Measurements from ENCODE around the gene TMEM176B.
A peak's percentile ranks its signal among the peaks of the same experiment; 100 is the strongest.

TMEM176B gene

DNA sequence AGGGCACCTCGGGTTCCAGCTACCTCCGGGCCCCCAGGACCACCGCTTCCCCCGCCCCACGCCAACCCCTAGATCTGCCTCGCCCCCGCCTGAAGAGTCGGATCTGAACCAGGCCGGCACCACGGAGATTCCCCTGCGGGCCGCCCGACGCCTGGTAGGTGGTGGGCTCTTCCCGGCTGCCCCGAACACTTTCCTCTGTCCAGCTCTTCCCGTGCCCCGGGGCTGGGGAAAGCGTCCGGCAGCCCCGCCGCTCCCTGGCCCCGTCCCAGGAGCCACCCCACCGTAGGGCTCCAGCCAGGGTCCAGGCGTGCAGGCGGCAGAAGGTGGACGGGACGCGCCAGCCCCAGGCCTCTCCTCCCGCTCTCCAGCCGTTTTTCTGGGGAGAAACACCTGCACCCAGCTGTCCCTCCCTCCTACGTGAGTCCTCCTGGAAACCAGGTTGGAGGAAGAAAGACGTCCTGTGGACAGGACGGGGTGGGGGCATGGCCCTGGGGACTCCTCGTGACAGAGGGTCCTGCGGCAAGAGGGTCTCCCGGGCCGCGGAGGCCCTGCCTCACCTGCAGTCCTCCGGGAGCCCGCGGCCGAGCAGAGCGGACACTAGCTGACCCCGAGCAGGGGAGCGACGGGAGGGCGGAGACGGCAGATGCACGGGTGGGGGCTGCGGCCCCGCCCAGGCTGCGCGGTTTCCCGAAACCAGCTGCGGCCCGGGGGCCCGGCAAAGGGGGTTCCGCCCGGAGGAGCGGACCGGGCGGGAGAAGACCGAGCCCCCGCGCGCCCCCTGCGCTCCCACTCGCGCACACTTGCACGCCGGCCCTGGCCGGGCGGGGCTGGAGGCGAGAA lies at the start of gene TMEM176B:
TMEM176B (minus strand) TSS at position 624 of the 840 bp plus-strand sequence. CDS start 3,795 bp downstream, outside the sequence.
- peak; percentile 65 for DNase-seq

DNA sequence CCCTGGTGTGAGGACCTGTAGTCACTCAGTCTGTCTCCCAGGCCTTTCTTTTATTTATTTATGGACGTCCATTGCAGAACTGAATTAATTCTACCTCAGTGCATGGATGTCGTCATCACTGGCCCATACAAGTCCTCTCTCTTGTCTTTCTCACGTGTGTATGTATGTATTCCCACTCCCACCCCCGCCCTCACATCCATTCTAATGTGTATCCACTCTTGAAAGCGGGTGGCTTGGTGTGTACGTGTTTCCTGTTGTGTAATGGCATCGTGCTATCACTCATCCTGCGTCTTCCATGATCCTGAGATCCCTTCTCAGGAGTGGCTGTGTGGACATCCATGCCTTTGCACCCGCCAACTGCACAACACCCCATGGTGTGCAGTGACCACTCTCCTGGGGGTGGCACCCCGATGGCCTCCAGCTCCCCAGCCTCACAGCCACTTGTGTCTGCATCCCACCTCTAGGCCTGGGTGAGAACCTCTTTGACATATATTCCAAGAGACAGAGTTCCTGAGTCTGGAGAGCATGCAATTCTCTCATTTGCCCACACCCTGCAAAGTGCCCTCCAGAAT lies 49.1 kb upstream of the TMEM176B start:
- no peak for DNase-seq

DNA sequence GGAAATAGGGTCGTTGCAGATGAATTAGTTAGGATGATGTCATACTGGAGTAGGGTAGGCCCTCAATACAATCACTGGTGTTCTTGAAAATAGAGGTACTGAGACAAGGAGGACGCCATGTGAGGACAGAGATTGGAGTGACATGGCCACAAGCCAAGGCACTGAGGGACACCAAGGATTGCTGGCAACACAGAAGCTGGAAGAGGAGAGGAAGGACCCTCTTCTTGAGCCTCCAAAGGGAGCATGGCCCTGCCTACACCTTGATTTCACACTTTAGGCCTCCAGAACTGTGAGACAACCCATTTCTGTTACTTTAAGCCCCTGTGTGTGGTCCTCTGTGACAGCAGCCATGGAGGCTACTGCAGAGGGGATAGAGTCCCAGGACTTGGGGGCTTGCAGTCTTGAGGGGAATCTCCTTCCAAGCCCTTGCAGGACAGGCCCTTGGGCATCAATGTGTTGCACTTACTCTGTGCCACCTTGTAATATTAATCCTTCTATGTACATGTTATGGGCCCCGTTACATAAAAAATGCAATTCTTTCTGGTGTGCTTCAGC lies 48.5 kb upstream of the TMEM176B start:
- no peak for DNase-seq

DNA sequence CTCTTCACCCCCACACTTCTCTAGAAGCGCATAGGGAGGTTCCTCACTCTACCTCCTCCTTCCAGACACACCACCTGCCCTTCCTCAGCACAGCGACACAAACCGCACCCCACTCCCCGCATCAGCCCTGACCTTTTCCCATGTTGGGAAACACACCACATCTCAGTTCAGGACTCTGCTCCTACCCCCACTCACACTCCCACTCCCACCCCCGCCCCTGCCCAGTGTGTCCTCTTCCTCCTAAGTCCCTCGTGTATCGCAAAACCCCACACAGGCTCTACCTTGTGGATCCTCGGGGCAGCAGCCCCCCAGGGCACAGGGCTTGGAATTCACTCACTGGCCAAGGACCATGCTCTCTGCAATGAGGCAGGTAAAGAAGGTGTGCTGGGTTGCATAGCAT lies 47.9 kb upstream of the TMEM176B start:
- DNase-seq = no peak

DNA sequence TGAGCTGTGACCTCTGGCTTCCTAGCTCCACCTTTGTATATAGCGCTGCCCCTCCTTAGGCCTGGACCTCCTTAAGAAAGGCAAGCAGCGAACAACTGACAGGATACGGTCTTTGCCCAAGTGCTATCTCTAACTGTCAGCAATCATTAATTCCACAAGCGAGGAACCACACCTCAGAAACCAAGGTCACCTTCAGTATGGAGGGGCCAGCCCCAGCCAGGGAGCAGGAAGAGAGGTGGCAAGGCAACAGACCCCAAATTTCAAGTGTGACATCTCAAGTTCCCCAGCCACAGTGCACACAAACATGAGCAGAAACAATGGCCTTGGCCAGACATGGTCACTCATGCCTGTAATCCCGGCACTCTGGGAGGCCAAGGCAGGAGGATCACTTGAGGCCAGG lies 47.4 kb upstream of the TMEM176B start:
- DNase-seq = no peak

DNA sequence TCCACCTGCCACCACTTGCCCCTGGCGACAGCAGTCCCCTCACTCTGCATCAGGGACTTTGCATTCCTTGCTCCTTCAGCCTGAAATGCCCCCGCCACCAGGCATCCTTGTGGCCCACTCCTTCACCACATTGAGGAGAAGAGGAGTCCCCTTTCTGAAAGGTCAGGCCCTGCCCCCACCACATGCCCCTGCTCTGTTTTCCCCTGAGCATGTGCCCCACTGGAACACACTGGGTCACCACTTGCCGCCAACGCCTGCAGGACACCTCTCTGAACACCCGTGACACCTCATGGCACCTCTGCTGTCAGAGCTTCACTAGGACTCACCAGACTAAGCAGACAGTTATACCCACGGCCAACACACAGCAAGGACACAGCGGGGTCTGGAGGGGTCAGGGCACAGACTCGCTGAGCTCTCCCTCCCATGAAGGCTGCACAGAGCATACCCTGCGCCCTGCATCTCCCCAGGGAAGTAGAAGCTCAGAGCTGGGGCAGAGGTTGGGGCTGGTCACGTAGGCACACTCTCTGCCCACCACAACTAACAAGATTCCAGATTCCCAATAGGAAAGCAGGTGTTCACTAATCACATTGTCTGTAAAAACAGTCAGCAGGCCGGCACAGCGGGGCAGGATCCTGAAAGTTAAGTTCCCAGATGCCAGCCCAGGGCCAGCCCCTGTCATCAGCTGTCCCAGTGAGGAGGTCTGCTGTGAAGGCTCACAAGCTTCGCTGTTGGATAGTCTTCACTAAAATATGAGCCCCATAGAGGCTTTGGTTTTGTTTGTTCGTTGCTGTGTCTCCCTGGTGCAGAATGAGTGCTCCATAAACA lies 46.3 kb upstream of the TMEM176B start:
- DNase-seq = no peak

DNA sequence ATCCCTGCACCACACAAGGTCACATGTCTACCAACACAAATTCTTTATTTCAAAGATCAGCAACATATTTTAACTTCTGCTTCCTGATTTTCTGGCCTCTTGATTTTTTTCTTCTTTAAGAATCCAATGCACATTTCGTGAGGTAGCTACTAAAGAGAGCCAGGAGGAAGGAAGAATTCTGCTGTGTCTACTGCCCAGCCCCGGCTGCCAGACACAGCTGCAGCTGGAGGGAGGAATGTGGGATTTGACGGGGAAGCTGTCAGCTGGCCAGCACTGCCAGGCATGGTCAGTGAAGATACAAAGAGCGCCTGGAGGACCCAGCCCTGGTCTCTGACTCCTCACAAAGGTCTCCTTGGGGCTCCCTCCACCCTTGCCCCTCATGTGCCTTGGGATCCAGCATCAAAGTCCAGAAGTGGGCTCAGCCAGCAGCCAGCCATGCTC lies 45.3 kb upstream of the TMEM176B start:
- DNase-seq = peak; percentile 47

DNA sequence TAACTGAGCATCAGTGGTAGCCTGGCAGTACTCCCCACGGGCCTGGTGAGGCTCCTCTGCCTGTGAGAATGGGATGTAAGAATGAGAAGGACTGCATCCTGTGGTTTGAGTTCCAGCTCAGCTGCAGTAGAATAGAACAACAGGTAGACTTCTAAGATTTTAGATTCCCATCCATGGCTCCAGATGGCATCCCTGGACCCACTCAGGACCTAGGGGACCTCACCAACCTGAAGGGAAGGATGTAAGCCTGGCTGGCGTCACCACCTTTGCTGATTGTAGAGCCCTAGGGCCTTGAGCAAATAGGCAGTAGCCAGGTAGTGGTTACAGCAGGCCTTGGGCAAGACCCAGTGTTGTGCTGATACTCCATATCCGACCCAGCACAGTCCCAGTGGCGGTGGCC lies 42.6 kb upstream of the TMEM176B start:
- no peak for DNase-seq

DNA sequence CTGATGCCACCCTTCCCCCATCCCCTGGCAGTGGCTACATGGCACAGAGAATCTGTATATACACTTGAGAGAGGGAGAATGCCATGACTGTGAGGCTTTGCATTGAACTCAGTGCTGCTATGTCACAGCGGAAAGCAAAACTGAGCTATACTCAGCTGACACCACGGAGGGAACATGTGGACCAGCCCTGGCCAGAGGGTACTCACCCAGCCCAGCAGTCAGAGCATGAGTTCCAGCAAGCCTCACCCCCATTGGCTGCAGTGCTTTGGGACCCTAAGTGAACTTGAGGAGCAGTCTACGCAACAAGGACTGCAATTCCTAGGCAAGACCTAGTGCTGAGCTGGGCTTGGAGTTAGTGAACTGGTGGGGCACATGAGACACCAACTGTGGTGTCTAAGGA lies 41.9 kb upstream of the TMEM176B start:
- DNase-seq = no peak

DNA sequence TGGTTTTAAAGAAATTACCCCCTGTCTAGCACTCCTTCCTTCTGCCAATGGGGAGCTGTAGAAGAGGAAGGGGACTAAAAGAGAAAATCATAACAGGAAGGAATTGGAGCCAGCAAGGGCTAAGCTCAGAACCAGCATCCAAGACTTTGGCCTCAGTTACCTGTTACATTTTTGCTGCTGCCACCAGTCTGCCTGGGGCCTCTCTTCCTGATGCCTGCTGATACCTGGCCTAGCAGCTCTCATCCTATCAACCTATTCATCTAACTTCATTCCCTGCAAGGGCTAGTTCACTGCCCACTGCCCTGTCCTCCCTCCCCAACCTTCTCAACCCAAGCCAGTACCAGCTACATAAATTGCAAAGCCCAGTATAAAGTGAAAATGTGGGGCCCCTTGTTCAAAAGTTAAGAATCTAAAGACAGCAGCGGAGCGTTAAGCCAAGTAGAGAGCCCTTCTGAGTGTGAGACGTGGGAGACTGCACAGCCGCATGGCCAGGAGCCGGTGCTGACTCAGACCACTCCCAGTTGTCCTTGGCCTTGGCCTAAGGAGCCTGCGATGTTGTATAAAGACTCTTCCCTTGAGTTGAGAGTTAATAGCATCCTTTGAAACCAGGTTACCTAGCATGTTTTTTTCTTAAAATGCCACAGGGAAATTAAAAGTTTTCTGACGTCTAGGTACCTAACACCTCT lies 38.9 kb upstream of the TMEM176B start:
- no peak for DNase-seq

DNA sequence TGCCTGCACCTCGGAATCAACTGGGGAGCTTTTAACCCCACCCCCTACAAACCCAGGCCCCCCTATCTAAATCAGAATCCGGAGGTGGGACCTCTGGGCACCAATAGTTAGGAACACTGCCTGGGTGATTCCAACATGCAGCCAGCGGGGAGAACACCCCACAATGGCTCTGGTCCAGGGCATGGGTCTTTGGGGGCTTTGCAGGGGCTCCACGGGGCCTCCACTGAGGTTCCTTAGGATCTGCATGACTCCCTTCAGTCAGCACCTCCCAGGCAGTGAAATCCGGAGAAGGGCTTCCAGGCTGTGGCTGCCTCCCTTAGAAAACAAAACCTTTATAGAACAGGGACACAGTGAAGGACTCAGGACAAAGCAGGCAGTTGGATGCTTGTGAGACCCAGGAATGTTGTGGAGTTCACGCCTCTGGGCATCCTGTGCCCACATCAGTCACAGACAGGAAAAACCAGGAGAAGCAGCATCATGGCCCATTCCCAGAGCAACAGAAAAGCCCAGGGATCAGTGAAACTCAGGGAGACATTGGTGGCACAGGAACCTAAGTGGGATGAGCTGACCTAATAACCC lies 35.6 kb upstream of the TMEM176B start:
- no peak for DNase-seq

DNA sequence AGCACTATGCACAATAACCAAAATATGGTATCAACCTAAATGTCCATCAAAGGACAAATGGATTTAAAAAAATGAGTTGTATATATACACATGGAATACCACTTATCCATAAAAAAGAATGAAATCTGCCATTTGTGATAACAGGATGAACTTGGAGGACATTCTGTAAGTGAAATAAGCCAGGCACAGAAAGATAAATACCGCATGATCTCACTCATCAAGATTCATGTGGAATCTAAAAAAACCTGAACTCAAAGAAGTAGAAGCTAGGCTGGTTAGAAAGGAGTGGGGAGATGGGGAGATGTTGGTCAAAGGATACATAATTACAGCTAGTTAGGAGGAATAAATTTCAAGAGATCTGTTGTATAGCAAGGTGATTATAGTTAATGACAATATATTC lies 34.9 kb upstream of the TMEM176B start:
- no peak for DNase-seq

DNA sequence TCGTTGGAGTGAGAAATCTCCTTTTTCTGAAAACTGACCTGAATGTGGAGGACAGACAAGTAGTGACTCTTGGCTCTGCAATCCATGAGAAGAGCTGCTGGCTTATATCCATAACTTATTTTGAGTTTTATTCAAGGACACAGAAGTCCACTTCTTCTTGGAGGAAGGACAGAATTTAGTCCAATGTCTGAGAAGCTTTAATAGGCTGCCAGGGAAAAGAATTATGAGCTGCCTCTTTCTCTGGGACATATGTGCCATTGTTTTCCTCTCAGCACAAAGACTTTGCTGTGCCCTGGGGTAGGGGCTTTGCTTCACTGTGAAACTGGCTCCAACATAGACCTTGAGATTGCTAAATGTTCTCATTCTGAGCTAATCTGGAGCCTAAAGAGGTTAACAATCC lies 31.7 kb upstream of the TMEM176B start:
- DNase-seq = no peak

DNA sequence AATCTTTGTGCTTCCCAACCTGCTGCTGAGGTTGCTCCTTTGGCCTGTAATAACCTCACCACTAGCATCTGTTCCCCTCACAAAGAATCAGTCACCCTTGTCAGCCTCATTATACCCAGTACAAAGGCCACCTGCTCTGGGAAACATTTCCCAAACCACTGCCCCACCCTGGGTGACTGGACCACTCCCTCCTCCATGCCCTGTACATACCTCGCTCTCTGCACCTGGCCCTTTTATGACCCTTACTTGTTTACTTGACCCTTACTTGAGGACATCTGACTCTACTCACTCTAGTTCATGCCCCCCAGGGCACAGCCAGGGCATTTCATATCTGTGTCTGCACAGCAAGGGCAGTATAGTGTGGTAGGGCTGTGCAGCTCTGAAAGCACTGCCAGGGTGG lies 30.8 kb upstream of the TMEM176B start:
- peak; percentile 25 for DNase-seq

DNA sequence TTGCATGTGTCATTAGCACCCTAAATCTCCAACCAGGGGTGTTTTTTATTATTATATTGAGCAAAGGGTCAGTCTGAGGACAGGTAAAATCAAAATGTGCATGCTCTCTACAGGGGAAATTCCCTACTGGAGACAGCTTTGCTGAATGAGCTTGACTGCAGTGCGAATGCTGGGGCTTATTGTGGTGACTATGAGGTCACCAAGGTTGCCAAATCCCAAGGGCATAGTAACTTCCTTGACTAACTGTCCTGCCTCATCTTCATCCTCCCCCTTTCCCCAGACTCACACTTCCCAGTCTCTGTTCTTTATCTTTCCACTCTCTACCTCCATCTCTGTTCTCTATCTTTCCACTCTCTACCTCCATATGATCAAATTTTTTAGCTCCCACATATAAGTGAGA lies 29.3 kb upstream of the TMEM176B start:
- DNase-seq = no peak

DNA sequence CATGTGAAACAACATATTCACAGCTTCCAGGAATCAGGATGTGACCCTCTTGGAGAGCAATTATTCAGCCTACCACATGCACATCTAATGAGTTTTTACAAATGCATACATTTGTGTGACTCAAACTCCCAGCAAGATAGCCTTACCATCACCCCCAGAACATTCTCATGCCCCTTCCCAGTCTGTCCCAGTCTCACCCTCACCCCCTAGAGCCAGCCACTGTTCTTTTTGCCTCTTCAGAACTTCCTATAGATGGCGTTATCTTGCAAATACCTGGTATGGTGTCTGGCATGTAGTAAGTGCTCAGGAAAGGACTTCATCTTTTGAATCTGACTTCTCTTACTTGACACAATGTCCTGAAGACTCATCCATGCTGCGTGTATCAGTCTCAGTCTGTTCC lies 28.2 kb upstream of the TMEM176B start:
- no peak for DNase-seq

DNA sequence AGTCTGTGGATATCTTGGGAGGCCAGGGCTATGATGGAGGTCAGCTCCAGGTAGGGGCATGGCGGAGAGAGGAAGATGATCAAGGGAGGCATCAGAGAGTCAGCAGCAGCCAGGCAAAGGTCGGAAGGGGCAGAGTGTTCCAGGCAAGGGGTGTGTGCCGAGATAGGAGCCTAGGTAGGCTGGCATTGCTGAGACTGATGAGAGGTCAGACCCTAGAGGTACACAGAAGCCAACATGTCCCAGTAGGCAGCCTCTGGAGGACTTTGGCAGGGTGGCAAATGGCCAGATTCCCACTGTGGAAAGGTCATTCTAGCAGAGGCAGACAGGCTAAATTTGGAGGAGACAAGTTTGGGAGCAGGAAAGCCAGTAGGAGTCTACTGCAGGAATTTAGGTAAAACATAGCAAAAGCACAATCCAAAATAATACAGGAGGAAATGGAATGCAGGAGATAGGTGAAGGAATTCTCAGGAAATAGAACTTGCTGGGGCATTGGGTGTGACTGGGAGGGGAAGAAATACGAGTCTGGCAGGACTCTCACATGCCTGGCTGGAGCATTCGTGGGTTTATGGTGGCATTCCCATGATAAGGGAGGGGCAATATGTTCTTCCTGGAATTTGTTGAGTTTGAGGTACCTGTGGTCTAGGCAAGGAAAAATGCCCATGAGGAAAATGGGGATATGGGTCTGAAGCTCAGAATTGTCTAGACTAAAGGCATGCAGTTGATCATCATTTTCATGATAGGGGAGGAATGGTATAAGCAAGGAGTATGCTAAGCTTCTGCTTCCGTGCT lies 26.1 kb upstream of the TMEM176B start:
- no peak for DNase-seq

DNA sequence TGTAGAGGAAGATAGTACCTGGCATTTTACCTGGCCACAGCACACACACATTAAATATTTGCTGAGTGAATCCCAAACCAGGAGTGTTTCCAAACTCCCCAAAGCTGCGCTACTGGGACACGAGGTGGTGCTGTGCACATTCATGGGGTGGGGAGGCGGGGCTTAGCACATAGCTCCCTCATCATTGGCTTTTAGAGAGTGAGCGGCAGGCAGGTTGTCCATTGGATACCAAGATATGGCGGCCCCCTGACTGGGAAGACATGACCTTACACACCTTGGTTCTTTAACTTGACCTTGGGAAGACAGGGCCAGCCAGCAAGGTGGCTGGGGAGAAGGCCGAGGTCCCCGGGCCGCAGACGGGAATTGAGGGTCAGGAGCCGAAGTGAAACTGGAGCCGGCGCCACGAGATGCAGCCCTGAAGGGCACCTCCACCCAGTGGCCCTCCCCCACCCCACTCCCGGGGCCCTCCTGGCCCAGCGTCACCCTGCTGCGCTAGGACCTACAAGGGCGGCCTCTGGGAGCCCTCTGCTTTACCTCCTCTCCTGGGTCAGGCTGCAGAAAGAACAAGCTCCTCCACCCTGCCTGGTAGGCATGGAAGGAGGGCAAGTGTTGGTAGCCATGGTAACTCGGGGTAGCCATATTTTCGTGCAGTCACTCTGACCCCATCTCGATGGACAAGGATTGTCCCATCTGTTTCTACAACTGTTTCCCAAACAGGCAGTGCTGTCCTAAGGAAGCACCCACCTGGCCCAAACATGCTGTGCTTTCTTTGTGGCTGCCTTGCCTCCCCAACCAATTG lies 24.4 kb upstream of the TMEM176B start:
- DNase-seq = no peak

DNA sequence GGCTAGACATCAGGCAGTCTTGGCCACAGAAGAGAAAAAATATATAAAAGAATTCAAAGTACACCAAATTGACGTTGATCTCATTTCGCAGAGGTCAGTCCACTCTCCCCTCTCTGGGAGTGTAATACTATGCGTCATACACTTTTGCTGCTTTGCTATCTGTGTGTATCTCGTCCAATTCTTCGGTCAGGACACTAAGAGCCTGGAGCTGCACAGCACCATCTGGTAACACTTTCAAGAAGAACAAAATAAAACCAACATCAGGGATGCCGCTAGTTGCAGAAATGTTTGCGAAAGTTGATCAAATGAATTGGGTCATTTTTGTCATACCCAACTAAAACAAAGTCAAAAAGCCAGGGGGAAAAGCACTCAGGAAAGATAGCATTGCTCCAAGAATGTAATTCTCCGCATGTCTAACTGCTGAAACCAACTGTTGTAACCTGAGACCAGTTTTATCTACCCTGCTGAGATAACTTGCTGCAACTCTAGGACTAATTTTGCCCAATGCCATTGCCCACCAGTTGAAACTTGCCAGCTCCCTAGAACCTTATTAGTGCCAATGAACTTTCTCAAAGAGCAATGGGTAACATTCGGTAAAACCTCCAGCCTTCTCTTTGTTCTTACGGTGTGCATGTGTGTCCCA lies 23.4 kb upstream of the TMEM176B start:
- DNase-seq = no peak

DNA sequence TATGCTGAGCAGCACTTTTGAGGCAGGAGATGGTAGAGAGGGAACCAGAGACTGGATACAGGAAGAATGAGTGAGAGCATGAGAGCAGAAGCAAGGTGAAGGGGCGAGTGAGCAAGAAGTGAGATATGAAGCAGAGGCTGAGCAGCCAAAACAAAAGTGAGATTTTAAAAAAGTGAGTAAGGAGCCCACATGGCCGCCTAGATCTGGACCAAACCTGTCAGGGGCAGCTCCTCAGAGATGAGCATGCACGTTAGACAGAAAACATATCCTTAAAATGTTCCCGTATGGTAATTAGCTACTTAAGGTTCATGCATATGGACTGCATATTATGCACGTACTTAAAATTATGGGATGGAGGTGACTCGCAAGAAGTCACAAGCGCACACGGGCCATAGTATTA lies 22.9 kb upstream of the TMEM176B start:
- no peak for DNase-seq

Measured in eye (tissue), 1 donor.